HepG2 (cell line): ENCODE measurements around the gene LY6G5B. TPM values are rescaled to one million over a fixed set of nuclear protein-coding genes. Genes with fewer than 3 reads are reported as not detected.
A peak's percentile ranks its signal among the peaks of the same experiment; 100 is the strongest.

Experiments used
- AKAP8 ChIP-seq: sonication (generic); formaldehyde crosslinking; IDR thresholded peaks from 2 replicates; pipeline ENCODE4 v1.5.1; 2020; ENCODE audit warnings: mild to moderate bottlenecking, missing genetic modification reagents
- BHLHE40 ChIP-seq: IDR thresholded peaks from 2 replicates; pipeline ENCODE4 v1.6.1; 2011; ENCODE audit warnings: low read length, improper control_type of control experiment
- CCDC6 ChIP-seq: sonication (generic); formaldehyde crosslinking; IDR thresholded peaks from 2 replicates; pipeline ENCODE4 v1.8.1; 2022; ENCODE audit warnings: mild to moderate bottlenecking, missing genetic modification reagents, moderate library complexity
- E2F5 ChIP-seq: sonication (generic); formaldehyde crosslinking; conservative IDR thresholded peaks from 2 replicates; pipeline ENCODE4 v1.4.0; 2020; ENCODE audit warnings: missing genetic modification reagents
- GATAD2A ChIP-seq: IDR thresholded peaks from 2 replicates; pipeline ENCODE4 v1.6.1; 2016
- HDAC2 ChIP-seq: sonication (generic); formaldehyde crosslinking; IDR thresholded peaks from 2 replicates; pipeline ENCODE4 v1.4.0; 2020; ENCODE audit warnings: missing genetic modification reagents
- HMG20A ChIP-seq: IDR thresholded peaks from 2 replicates; pipeline ENCODE4 v1.6.1; 2016; ENCODE audit warnings: borderline replicate concordance
- KLF6 ChIP-seq: IDR thresholded peaks from 2 replicates; pipeline ENCODE4 v1.8.0; 2016; ENCODE audit warnings: missing biosample characterization, missing genetic modification reagents
- MIXL1 ChIP-seq: IDR thresholded peaks from 2 replicates; pipeline ENCODE4 v1.6.1; 2016
- MTA3 ChIP-seq: sonication (generic); formaldehyde crosslinking; IDR thresholded peaks from 2 replicates; pipeline ENCODE4 v1.4.0; 2020; ENCODE audit warnings: missing genetic modification reagents
- NAIF1 ChIP-seq: sonication (generic); formaldehyde crosslinking; IDR thresholded peaks from 2 replicates; pipeline ENCODE4 v1.5.0; 2020; ENCODE audit warnings: mild to moderate bottlenecking, missing genetic modification reagents, borderline replicate concordance
- NR2F1 ChIP-seq, 2 experiments: fragments of 450-650 bp in 1 of 2; formaldehyde crosslinking in 1 of 2; IDR thresholded peaks; 2 replicates each; pipeline versions ENCODE4 v1.5.0 to v1.6.1; 2016 to 2020; ENCODE audit warnings: mild to moderate bottlenecking in 1 of 2, missing compliant biosample characterization in 1 of 2, missing genetic modification reagents in 1 of 2, moderate library complexity in 1 of 2
- NRL ChIP-seq: sonication (generic); formaldehyde crosslinking; IDR thresholded peaks from 2 replicates; pipeline ENCODE4 v1.5.0; 2020; ENCODE audit warnings: missing genetic modification reagents, mild to moderate bottlenecking, moderate library complexity, borderline replicate concordance
- SETDB1 ChIP-seq: sonication (generic); formaldehyde crosslinking; IDR thresholded peaks from 2 replicates; pipeline ENCODE4 v1.5.1; 2020; ENCODE audit warnings: missing genetic modification reagents, mild to moderate bottlenecking, borderline replicate concordance
- SMARCE1 ChIP-seq: fragments of 450-650 bp; IDR thresholded peaks from 2 replicates; pipeline ENCODE4 v1.6.1; 2017; ENCODE audit warnings: borderline replicate concordance
- SOX5 ChIP-seq: IDR thresholded peaks from 2 replicates; pipeline ENCODE4 v1.6.1; 2016; ENCODE audit warnings: borderline replicate concordance
- TBL1XR1 ChIP-seq: fragments of 150-350 bp; IDR thresholded peaks from 2 replicates; pipeline ENCODE4 v1.6.1; 2014; ENCODE audit warnings: borderline replicate concordance, low read length; ENCODE audit not compliant: partially characterized antibody
- ZFP37 ChIP-seq: sonication (generic); formaldehyde crosslinking; IDR thresholded peaks from 2 replicates; pipeline ENCODE4 v1.4.0; 2020; ENCODE audit warnings: missing genetic modification reagents, borderline replicate concordance
- ZNF121 ChIP-seq: sonication (generic); formaldehyde crosslinking; IDR thresholded peaks from 2 replicates; pipeline ENCODE4 v1.5.0; 2020; ENCODE audit warnings: mild to moderate bottlenecking, missing genetic modification reagents
- ZNF20 ChIP-seq: sonication (generic); formaldehyde crosslinking; IDR thresholded peaks from 2 replicates; pipeline ENCODE4 v1.4.0; 2020; ENCODE audit warnings: mild to moderate bottlenecking, moderate library complexity, missing genetic modification reagents
- ZNF589 ChIP-seq: sonication (generic); formaldehyde crosslinking; conservative IDR thresholded peaks from 2 replicates; pipeline ENCODE4 v1.8.0; 2022; ENCODE audit warnings: mild to moderate bottlenecking, moderate library complexity, missing genetic modification reagents
- ZNF691 ChIP-seq: sonication (generic); formaldehyde crosslinking; IDR thresholded peaks from 2 replicates; pipeline ENCODE4 v1.4.0; 2020; ENCODE audit warnings: missing genetic modification reagents, low read depth, mild to moderate bottlenecking, borderline replicate concordance
- ZSCAN25 ChIP-seq: sonication (generic); formaldehyde crosslinking; IDR thresholded peaks from 2 replicates; pipeline ENCODE4 v1.8.0; 2022; ENCODE audit warnings: mild to moderate bottlenecking, missing genetic modification reagents
- polyA plus RNA-seq, 8 experiments: library from polyadenylated mRNA; depleted of rRNA in 3 of 8; stranded (reverse) in 7 of 8; unstranded in 1 of 8; fragments of >200 nt; fragmentation: Illumina TruSeq in 4 of 8; extraction: Trizol in 4 of 8; gene quantifications; 2 replicates each; pipeline versions ENCODE4 v1.2.1 to v1.2.3, GENCODE V29; 2011 to 2016; ENCODE audit warnings: low read depth in 4 of 8, missing spikeins in 1 of 8, mixed read lengths in 1 of 8; ENCODE audit not compliant: insufficient read depth in 1 of 8
- total RNA-seq, 5 experiments: library from RNA; depleted of rRNA; stranded (reverse); fragments of >200 nt; fragmentation: Illumina TruSeq; extraction: Trizol; gene quantifications; 2 replicates each; pipeline ENCODE4 v1.2.3, GENCODE V29; 2016; ENCODE audit warnings: low read depth in 1 of 5
- TF ChIP-seq, protein P1 (sequence below): sonication (generic); formaldehyde crosslinking; IDR thresholded peaks from 2 replicates; pipeline ENCODE4 v1.4.0; 2020; ENCODE audit warnings: missing genetic modification reagents
- TF ChIP-seq, protein P2 (sequence below): sonication (generic); formaldehyde crosslinking; IDR thresholded peaks from 2 replicates; pipeline ENCODE4 v1.5.0; 2020; ENCODE audit warnings: missing genetic modification reagents
- TF ChIP-seq, protein P3 (sequence below): sonication (generic); formaldehyde crosslinking; IDR thresholded peaks from 2 replicates; pipeline ENCODE4 v1.5.1; 2020; ENCODE audit warnings: mild to moderate bottlenecking, moderate library complexity, missing genetic modification reagents

The LY6G5B gene
- total and polyA plus RNA-seq, 2 of the 13 experiments (the other 11 are each of a cell fraction or from before 2014, with no cell fraction given): 7.8 to 15.7 TPM

GRCh38 chr6:31620586-31621319 lies 49.0 kb upstream of the LY6G5B start, which contains the start of gene PRRC2A (continued):
- TF ChIP-seq GATAD2A (CRISPR knock-in tag) (no peak), KLF6 (CRISPR knock-in tag) (peak; percentile 45; the same call in 1 of the 2 replicates), HDAC2 (CRISPR knock-in tag) (peak; percentile 30; the same call in 1 of the 2 replicates), ZNF589 (CRISPR knock-in tag) (no peak; the same call in 1 of the 2 replicates), ZNF121 (peak; percentile 76), HMG20A (CRISPR knock-in tag) (no peak), SMARCE1 (no peak), SOX5 (CRISPR knock-in tag) (no peak), TBL1XR1 (peak; percentile 24), E2F5 (CRISPR knock-in tag) (no peak), MIXL1 (CRISPR knock-in tag) (0 out of 2 replicates have a peak, but pooled peaks have one; percentile 1), NR2F1 (CRISPR knock-in tag; IDR thresholded peaks at IDR 0.05) (no peak), SETDB1 (CRISPR knock-in tag) (no peak), MTA3 (CRISPR knock-in tag) (no peak), NRL (peak; percentile 71; the same call in 1 of the 2 replicates), ZFP37 (CRISPR knock-in tag) (no peak), NAIF1 (CRISPR knock-in tag) (no peak), ZSCAN25 (CRISPR knock-in tag) (peak; percentile 32; the same call in 1 of the 2 replicates), CCDC6 (CRISPR knock-in tag) (no peak; the same call in 1 of the 2 replicates), ZNF20 (0 out of 2 replicates have a peak, but pooled peaks have one; percentile 30), BHLHE40 (no peak), AKAP8 (CRISPR knock-in tag) (no peak), ZNF691 (CRISPR knock-in tag) (peak; percentile 68; the same call in 1 of the 2 replicates)
- TF ChIP-seq, protein P1, sequence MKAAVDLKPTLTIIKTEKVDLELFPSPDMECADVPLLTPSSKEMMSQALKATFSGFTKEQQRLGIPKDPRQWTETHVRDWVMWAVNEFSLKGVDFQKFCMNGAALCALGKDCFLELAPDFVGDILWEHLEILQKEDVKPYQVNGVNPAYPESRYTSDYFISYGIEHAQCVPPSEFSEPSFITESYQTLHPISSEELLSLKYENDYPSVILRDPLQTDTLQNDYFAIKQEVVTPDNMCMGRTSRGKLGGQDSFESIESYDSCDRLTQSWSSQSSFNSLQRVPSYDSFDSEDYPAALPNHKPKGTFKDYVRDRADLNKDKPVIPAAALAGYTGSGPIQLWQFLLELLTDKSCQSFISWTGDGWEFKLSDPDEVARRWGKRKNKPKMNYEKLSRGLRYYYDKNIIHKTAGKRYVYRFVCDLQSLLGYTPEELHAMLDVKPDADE (CRISPR knock-in tag): no peak; the same call in 1 of the 2 replicates
- TF ChIP-seq, protein P2, sequence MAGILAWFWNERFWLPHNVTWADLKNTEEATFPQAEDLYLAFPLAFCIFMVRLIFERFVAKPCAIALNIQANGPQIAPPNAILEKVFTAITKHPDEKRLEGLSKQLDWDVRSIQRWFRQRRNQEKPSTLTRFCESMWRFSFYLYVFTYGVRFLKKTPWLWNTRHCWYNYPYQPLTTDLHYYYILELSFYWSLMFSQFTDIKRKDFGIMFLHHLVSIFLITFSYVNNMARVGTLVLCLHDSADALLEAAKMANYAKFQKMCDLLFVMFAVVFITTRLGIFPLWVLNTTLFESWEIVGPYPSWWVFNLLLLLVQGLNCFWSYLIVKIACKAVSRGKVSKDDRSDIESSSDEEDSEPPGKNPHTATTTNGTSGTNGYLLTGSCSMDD: no peak
- TF ChIP-seq, protein P3, sequence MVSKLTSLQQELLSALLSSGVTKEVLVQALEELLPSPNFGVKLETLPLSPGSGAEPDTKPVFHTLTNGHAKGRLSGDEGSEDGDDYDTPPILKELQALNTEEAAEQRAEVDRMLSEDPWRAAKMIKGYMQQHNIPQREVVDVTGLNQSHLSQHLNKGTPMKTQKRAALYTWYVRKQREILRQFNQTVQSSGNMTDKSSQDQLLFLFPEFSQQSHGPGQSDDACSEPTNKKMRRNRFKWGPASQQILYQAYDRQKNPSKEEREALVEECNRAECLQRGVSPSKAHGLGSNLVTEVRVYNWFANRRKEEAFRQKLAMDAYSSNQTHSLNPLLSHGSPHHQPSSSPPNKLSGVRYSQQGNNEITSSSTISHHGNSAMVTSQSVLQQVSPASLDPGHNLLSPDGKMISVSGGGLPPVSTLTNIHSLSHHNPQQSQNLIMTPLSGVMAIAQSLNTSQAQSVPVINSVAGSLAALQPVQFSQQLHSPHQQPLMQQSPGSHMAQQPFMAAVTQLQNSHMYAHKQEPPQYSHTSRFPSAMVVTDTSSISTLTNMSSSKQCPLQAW (CRISPR knock-in tag): peak; percentile 62
